GM21737 (cell line): ENCODE measurements around the gene MEFV.
"Not testable (repeated sequence)": the region's sequence is repeated elsewhere in the genome, so short reads cannot be mapped to it uniquely, and the experiment has no call there.

Source experiments
- ATAC-seq: cut with Tn5 transposase; IDR thresholded peaks from one replicate; pipeline ENCODE4 v1.9.1; 2021; ENCODE audit warnings: mild to moderate bottlenecking, moderate library complexity; ENCODE audit not compliant: unreplicated experiment

MEFV gene

GRCh38 chr16:3256146-3256865 is at the start of gene MEFV:
MEFV (minus strand) TSS chr16:3256633; CDS start chr16:3256587, 46 bp downstream.
- no peak for ATAC-seq

DNA sequence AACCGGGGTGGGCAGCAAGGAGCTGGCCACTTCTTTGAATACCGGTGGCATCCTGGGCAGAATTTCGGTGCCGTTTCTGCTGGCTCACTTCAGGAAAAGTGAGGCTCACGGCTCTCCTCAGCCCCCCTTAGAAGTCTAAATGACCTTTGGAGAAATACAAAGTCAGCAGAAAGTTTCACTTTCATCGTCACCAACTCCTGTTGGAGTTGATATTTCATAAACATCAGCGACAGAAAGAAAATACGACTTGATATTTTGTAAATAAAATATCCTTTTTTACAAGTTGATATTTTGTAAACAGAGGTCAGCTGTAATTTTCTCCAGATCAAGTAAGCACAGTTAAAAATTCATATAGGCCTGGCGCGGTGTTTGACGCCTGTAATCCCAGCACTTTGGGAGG is 49.6 kb upstream of the MEFV start:
- ATAC-seq = no peak

DNA sequence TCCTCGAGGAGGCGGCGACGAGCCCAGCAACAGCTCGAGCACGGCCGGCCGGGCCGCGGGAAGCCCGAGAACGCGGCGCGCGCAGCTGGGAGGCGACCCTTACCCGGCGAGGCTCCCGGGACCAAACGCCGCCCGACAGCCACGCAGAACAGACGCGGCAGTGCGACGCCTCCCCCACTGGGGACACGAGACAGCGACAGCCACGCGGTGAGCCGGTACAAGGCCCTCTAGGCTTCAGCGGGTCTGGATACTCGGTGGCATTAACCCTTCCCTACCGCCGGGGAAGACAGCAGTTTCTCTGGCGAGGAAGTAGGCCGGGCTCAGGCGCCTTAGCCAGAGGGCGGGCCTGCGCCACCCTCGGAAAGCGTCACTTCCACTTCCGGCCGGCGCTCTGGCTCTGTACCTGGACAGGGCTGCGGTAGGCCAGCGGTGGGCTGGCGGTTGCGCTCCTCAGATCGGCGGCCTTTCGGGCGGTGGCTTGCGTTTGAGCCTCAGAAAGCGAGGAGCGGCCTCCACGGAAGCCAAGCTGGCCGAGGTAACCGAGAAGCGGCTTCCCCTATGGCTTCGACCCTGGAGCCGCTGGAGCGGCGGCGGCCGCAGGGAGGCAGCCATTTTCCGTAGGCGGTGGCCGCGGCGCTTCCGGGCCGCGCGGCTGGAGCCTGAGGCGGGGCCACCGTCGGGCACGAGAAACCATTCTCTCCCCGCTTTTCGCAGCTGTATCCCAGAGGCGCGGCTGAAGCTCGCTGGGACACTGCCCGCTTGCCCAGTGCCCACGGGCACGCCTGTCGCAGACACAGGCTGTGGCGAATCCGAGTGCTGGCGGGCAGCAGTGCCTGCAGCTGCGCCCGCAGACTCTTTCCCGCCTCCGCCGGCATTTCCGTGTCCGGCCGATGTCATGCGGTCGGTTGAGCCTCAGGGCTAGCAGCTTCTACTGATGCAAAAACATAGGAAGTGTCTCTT is 49.0 kb upstream of the MEFV start, which contains the start of the genes TIGD7 and ZNF75A:
Gene TIGD7, minus strand, starts transcription at position 322 of the 960 bp plus-strand sequence. CDS start 4,816 bp downstream, outside the sequence.
Gene ZNF75A, plus strand, starts transcription at position 389 of the 960 bp plus-strand sequence. CDS start 2,932 bp downstream, outside the sequence.
- ATAC-seq = peak; percentile 95

DNA sequence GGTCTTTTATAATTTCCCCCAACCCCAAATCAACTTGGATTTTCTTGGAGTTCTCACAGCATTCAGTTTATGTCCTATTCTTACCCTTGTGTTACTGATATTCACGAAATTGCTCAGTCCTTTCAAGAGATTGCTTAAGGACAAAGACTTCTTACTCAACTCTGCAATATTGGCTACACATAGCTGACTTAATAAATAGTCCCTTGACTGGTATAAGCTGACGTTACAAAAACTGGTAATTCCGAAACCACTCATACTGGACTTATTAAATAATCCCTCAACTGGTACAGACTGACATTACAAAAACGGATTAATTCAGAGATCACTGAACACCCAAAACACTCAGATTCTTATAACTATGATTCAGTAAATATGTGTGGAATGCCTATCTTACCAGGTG is 47.9 kb upstream of the MEFV start:
- no peak for ATAC-seq

- ATAC-seq = no peak
These were observed 39.4 kb upstream of the MEFV start for GRCh38 chr16:3295783-3296182.

DNA sequence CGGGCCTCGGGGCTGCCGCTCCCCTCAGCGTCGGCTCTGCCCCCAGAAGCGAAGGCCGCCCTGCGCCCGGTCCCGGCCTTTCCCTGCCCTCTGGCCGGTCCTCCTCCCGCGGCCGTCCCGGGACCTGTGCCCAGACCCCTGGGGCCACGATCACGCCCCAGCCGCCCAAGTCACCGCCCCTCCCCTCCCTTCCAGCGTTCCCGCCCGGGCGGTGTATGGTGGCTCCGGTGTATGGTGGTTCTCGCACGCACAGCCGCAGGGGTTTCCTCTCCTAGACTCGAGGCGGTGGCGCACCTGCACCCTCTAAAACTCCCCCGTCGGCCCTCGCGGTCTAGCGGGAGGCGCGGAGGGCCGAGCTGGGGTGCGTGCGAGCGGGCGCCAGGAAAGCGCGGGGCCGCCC is 38.8 kb upstream of the MEFV start:
- ATAC-seq = no peak

DNA sequence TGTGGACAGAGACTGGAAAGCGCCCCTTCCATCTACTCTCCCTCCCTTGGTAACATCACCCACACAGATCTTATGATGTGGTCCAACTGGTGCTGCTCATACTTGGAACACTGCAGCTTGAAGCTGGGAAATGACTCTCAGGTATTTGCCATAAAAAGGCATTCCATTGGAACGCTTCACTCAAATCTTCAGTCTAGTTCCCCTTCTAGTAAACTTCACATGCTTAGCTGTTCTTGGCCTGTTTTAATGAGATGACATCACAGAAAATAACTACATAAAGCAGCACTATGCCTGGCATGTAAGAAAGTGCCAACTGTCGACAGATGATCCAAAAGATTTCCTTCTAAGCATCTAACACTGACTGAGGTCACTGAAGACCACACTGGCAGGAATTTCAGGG is 36.2 kb upstream of the MEFV start:
- no peak for ATAC-seq

DNA sequence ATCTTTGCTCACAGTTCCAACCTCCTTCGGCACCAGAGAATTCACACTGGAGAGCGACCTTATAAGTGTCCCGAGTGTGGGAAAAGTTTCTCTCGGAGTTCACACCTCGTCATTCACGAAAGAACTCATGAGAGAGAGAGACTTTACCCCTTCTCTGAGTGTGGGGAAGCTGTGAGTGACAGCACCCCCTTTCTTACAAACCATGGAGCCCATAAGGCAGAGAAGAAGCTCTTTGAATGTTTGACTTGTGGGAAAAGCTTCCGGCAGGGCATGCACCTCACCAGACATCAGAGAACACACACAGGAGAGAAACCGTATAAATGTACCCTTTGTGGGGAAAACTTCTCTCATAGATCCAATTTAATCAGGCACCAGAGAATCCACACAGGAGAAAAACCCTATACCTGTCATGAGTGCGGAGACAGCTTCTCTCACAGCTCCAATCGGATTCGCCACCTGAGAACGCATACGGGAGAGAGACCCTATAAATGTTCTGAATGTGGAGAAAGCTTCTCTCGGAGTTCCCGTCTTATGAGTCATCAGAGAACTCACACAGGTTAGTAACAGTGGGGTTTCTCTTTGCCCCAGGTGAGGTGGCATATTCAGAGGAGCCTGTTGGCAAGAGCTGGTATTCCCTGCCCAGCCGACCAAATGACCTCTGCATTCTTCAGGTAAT is 33.7 kb upstream of the MEFV start:
- no peak for ATAC-seq

DNA sequence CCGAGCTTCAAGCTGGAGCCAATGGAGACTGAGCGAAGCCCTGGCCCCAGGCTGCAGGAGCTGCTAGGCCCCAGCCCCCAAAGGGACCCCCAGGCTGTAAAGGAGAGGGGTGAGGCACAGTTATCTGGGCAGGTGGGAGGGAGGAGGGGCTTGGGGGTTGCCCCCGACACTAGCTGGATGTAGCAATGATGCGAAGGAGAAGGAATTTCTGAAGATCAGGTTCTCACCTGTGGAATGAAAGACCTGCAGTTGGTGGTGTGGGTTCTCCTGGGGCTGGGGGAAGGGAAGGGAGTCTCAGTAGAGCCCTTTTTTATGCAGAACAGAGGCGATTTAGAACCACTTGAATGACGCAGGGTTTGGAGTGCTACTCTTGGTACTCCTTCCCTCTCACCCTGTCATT is 28.7 kb upstream of the MEFV start:
- no peak for ATAC-seq

GRCh38 chr16:3283543-3284447 is 27.4 kb upstream of the MEFV start:
- ATAC-seq = no peak

GRCh38 chr16:3282730-3283542 is 26.5 kb upstream of the MEFV start, which contains the start of gene ZNF263:
ZNF263 (plus strand) TSS chr16:3283491; CDS start chr16:3283819, 328 bp downstream.
- peak; percentile 81 for ATAC-seq

- ATAC-seq = peak; percentile 19
These were observed 25.8 kb upstream of the MEFV start for GRCh38 chr16:3282103-3282729.

DNA sequence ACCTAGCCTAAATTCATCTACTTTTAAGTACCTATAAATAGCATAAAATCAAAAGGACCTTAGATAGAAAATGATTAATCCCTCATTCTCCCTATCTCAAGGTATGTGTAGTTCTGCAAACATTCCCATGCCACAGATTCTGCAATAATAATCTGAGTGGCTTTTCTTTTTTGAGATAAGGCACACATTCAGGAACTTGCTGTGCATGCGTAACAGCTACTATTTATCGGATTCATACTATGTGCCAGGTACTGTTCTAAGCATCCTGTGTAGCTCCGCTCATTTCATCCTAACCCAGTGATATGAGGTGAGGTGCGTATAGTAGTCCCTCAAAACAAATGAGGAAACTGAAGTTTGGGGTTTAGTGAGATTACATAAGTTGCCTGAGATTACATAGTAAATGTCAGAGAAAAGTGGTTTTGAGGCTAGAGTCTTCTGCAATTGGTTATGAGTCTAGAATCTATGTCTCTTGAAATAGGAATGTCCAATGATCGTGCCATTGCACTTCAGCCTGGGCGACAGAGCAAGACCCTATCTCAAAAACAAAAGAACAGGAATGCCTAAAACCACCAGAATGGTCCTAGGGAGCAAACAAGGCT is 24.9 kb upstream of the MEFV start:
- ATAC-seq = no peak

- no peak for ATAC-seq
These were observed 20.2 kb upstream of the MEFV start for GRCh38 chr16:3276679-3277078.

- no peak for ATAC-seq
These were observed 18.5 kb upstream of the MEFV start for GRCh38 chr16:3274947-3275346.

GRCh38 chr16:3274490-3274889 is 18.1 kb upstream of the MEFV start:
- no peak for ATAC-seq

GRCh38 chr16:3271281-3271680 is 14.8 kb upstream of the MEFV start:
- not testable (repeated sequence) for ATAC-seq

DNA sequence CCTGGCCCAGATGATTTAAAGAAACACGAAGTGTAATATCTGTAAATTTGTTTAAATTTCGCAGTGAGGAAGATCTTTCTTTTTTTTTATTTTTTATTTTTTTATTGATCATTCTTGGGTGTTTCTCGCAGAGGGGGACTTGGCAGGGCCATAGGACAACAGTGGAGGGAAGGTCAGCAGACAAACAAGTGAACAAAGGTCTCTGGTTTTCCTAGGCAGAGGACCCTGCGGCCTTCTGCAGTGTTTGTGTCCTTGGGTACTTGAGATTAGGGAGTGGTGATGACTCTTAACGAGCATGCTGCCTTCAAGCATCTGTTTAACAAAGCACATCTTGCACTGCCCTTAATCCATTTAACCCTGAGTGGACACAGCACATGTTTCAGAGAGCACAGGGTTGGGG is 14.3 kb upstream of the MEFV start:
- not testable (repeated sequence) for ATAC-seq
